ENCODE data around the gene ADK.
"Not testable (repeated sequence)": the region's sequence is repeated elsewhere in the genome, so short reads cannot be mapped to it uniquely, and the experiment has no call there.

ADK gene

DNA sequence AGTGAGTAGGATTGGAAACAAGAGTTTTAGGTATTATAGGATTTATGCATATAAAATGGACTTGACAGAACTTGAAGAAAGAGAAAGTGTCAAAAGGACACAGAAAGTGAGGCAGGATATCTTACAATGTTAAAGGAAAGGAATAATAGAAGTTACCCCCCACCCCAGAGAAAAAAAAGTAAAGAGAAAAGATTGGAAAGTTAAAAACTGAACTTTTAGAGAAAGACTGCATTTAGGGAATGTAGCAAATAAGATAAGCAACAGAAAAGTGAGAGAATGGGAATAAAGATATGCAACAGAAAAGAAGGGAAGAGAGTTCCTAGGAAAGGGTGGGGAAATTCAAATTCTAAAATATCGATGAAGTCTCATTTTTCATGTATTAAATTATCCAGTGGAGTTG is 424.9 kb downstream of the ADK start:
- DNase-seq = no peak

GRCh38 chr10:74576586-74576985 is 425.6 kb downstream of the ADK start:
- no peak for DNase-seq

DNA sequence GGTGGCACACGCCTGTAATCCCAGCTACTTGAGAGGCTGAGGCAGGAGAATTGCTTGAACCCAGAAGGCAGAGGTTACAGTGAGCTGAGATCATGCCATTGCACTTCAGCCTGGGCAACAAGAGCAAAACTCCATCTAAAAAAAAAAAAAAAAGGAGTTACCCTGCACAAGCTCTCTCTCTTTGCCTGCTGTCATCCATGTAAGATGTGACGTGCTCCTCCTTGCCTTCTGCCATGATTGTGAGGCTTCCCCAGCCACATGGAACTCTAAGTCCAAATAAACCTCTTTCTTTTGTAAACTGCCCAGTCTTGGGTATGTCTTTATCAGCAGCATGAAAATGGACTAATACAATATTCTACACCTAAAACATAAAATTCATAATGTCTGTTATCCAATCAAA is 429.4 kb downstream of the ADK start:
- not testable (repeated sequence) for DNase-seq

- DNase-seq = no peak
Observed at GRCh38 chr10:74582566-74582965, 431.5 kb downstream of the ADK start.

DNA sequence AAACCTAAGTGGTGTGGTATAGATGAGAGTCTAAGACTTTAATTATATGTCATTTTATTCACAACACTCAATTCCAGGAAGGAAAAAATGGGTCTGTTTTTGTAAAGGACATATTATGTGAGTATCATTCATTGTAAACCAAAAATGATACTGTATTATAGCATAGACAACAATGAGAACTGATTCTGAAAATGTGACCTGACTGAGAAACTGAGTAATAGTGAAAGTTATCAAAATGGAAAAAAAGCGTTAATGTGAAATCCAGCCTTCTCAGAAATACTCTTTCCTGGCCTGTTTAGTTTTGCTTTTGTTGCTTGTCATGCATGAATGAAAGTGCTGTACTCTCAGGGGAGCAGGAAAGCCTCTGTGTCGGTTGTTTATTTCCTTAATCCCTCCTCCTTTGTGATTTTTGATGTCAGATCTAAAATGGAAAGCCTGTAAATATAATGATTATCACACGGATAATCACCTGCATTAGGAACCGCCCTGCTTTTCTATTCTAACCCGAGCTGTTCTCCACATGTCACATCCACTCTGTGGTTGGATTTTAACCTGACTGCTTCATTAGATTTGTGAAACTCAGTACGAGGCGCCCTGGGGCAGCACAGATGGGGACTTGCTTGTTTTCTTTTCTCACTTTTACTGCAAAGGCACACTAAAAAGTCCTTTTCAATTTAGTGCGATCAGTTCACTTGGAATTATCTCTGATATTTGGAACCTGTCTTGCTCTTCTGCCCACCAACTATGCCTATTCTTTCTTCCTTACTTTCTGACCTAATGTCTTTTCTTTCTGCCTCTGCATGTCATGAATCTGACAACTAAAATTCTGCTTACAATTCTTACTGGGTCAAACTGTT is 434.4 kb downstream of the ADK start:
- DNase-seq = peak; percentile 86

DNA sequence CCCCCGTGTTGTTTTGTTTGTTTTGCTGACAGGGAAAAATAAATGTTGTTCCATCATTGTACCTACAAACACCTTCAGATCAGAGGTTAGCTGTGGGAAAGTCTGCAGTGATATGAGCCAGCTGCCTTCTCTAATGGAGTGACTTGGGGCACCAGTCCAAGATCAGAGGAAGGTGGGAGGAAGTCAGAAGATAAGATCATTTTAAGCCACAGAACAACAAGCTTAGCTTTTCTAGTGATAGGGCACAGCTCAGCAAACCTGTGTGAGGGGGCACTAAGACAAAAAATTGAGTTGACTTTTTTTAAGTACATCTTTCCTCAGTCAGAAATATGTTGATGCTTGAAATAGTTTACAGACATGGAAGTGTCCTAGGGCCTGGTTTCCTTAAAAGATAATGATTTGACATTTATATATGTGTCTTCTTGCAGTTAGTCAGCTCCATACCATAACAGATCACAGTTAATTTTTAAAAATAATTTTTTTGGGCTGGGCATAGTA is 435.1 kb downstream of the ADK start:
- peak; percentile 49 for DNase-seq

- no peak for DNase-seq
Observed at GRCh38 chr10:74587109-74587854, 436.3 kb downstream of the ADK start.

GRCh38 chr10:74589226-74589673 is 438.2 kb downstream of the ADK start:
- peak; percentile 83 for DNase-seq

DNA sequence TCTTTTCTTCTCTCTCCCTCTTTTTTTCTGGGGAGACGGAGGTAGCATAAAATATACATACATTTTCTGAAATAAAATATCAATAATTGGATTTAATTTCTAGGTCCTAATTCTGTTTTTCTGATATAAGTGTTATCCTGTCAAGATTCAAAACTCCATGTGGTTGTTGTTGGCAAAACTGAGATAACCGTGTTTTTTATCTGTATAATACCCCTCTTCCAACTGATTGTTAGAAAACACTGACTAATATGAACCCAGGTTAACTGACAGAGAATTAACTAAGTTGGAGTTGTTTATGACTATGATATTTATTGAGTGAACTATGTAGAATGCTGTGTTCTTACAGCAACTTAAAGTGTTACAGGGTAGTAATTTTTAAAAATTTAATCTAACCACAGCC is 438.8 kb downstream of the ADK start:
- no peak for DNase-seq

DNA sequence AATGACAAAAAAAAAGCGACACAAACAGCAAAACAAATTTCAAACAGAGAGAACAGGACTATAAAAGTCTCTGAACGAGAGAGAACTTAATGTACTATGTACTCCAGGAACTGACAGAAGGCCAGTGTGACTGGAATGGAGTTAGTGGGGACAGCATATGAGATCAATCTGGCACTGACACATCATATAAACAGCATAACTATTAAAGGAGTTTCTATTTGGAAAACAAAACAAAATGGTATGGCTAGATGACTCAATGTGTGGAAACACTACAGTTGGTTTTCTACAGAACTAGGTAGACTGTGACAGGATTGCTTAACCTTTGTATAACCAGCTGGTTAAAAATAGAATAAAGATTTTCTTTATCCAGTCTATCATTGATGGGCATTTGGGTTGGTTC is 442.4 kb downstream of the ADK start:
- no peak for DNase-seq

GRCh38 chr10:74596713-74597112 is 445.7 kb downstream of the ADK start:
- no peak for DNase-seq

GRCh38 chr10:74598891-74599566 is 448.0 kb downstream of the ADK start:
- DNase-seq = no peak

DNA sequence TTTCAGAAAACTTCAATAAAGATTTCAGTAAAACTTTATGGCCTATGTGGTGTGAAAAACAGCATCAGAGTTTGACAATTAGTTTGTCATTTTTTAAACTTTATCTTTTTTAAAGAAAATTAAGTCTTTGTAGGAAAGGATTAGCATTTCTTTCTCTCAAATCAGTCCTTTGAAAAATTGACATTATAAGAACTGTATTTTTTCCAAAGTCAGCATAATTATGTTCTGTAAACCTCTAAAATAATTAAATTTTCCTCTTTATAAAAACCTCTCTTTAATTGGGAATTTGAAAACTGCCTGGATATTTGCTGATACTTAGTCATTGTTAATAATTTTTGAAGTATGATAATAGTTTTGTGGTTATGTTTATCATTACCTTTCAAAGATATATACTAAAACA is 448.7 kb downstream of the ADK start:
- DNase-seq = no peak

DNA sequence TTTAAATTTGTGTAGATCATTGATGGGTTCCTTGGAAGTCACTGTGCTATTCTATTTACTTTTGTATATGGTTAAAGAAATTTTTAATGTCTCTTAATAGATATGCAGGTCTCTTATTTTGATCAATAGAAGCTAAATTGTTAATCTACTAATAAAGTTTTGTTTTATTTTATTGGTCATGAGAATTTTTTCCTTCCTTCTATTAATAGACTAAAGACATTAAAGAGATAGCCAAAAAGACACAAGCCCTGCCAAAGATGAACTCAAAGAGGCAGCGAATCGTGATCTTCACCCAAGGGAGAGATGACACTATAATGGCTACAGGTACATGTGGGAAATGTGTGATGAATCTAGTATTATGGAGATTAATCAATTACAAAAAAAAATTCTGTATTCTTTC is 449.1 kb downstream of the ADK start:
- DNase-seq = no peak

DNA sequence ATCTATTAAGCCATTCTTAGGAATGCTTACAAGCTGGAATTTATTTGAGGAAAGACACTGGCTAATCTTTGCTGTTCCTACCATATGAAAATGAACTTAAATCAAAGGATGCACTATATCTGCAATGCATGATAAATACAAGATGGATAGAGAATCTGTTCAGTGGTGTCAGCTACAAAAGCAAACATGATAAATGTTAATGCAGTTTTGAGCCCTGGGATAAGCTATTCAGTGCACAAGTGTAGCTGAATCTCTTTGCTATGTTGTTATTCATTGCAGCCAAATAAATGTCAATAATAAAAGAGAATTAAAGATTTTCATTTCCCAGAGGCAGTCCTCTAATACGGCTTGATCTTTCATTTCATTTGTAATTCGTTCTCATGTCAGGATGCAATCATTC is 451.6 kb downstream of the ADK start:
- no peak for DNase-seq

DNA sequence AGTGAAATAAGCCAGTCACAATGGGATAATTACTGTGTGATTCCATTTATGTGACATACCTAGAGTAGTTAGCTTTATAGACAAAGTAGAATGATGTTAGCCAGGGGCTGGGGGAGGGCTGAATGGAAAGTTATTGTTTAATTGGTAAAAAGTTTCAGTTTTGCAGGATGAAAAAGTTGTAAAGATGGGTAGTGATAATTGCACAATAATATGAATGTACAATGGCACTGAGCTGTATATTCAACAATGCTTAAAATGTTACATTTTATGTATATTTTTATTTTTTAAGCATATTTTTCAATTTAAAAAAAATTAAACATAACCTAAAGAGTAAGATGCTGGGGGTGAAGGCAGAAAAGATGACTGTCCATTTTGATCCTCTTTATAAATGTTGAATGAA is 459.3 kb downstream of the ADK start:
- DNase-seq = no peak

DNA sequence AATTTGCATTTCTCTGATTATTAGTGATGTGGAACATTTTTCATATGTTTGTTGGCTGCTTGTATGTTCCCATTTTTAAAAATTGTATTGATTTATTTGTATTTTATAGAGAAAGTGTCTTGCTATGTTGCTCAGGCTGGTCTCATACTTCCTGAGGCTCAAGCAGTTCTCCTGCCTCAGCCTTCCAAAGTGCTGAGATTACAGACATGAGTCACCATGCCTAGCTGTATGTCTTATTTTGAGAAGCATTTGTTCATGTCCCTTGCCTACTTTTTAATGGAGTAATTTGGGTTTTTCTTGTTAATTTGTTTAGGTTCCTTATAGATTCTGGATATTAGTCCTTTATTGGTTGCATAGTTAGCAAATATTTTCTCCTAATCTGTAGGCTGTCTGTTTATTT is 461.2 kb downstream of the ADK start:
- DNase-seq = no peak

DNA sequence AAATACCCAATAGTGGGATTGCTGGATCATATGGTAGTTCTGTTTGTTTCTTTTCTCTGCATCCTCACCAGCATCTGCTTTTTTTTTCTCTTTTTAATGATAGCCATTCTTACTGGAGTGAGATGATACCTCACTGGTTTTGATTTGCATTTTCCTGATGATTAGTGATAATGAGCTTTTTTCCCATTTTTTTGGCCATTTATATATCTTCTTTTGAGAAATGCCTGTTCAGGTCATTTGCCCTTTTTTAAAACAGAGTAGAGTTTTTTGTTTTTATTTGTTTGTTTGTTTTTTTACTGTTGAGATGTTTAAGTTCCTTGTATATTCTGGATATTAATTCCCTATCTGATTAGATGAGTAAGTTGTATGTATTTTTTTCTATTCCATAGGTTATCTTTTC is 469.6 kb downstream of the ADK start:
- no peak for DNase-seq

DNA sequence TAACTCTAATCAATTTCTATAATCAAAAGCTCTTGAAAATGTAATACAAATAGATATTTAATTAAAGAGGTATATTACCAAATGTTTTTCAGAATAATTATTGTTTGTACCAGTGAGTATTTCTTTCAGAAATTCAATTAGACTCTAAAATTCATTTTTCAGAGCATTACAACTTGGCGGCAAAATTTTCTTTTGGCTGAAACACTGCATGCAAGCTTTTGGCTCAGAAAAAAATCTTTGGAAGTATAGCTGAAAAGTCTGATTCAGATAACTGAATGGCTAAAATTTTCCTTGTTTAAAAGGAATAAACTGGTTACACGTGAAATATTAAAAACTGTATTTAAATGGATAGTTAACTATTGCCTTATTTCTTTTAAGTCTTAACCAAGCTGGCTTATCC is 472.8 kb downstream of the ADK start:
- no peak for DNase-seq

GRCh38 chr10:74624501-74624900 is 473.5 kb downstream of the ADK start:
- DNase-seq = no peak

GRCh38 chr10:74628136-74628535 is 477.1 kb downstream of the ADK start:
- no peak for DNase-seq

DNA sequence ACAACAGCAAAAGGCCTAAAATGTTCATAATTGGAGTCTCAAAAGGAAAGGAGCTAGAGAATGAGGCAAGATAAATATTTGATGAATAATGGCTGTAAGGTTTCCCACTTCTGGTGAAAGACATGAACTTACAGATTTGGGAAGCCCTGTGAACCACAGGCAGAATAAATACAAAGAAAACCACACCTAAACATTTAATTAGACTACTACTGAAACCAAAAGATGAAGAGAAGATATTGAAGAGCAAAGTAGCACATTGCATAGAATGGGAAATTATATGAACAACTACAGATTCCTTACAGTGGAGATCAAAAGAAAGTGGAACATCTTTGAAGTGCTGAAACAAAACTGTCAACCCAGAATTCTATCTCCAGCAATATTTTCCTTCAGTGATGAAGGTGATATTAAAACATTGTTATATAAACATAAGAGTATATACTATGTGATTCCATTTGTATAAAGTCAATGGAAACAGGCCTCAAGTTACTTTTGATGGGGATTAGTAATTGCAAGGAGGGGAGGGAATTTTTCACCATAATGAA is 484.0 kb downstream of the ADK start:
- no peak for DNase-seq

GRCh38 chr10:74635655-74636054 is 484.6 kb downstream of the ADK start:
- DNase-seq = no peak

Measured in DMS79 treated with DMSO at 0.1 percent for 48 hours (cell line).